GM23248 (cell line): ENCODE measurements around the gene SNAPC1. TPM values are rescaled to one million over a fixed set of nuclear protein-coding genes. Genes with fewer than 3 reads are reported as not detected.

Experiments
- DNase-seq: peaks from one replicate; pipeline ENCODE4 v3.0.0-alpha.2; 2015
- H2AFZ ChIP-seq: fragments of 200-600 bp; sonication (generic); 2 replicates; pipeline ENCODE4 v1.6.1; 2016; ENCODE audit warnings: antibody characterized with exemption
- H3F3A ChIP-seq: fragments of 200-600 bp; sonication (generic); 2 replicates; pipeline ENCODE4 v1.6.1; 2016; ENCODE audit warnings: mild to moderate bottlenecking, antibody characterized with exemption, mixed run types; ENCODE audit not compliant: insufficient read depth
- H3K27ac ChIP-seq: fragments of 200-600 bp; sonication (generic); 2 replicates; pipeline ENCODE4 v1.5.1; 2016; ENCODE audit warnings: mild to moderate bottlenecking
- H3K27me3 ChIP-seq: fragments of 200-600 bp; sonication (generic); replicated peaks from 2 replicates; pipeline ENCODE4 v1.6.1; 2016; ENCODE audit warnings: mild to moderate bottlenecking; ENCODE audit not compliant: insufficient read depth
- H3K36me3 ChIP-seq: fragments of 200-600 bp; sonication (generic); 2 replicates; pipeline ENCODE4 v1.6.1; 2016; ENCODE audit warnings: low read depth, mild to moderate bottlenecking
- H3K4me1 ChIP-seq: fragments of 200-600 bp; sonication (generic); 2 replicates; pipeline ENCODE4 v1.6.1; 2016; ENCODE audit warnings: mild to moderate bottlenecking; ENCODE audit not compliant: insufficient read depth
- H3K4me2 ChIP-seq: fragments of 200-600 bp; sonication (generic); one replicate; pipeline ENCODE4 v1.6.1; 2016; ENCODE audit warnings: mild to moderate bottlenecking; ENCODE audit not compliant: unreplicated experiment
- H3K4me3 ChIP-seq: fragments of 200-600 bp; sonication (generic); 2 replicates; pipeline ENCODE4 v1.5.1; 2016; ENCODE audit warnings: mild to moderate bottlenecking
- H3K79me2 ChIP-seq: fragments of 200-600 bp; sonication (generic); 2 replicates; pipeline ENCODE4 v1.6.1; 2016; ENCODE audit warnings: mild to moderate bottlenecking; ENCODE audit not compliant: insufficient read depth
- H3K9ac ChIP-seq: fragments of 200-600 bp; sonication (generic); 2 replicates; pipeline ENCODE4 v1.6.1; 2016; ENCODE audit warnings: mild to moderate bottlenecking
- H3K9me2 ChIP-seq: fragments of 200-600 bp; sonication (generic); 2 replicates; pipeline ENCODE4 v1.6.1; 2016; ENCODE audit warnings: mixed run types, mild to moderate bottlenecking, moderate library complexity; ENCODE audit not compliant: insufficient read depth
- H3K9me3 ChIP-seq: fragments of 200-600 bp; sonication (generic); one replicate; pipeline ENCODE4 v1.6.1; 2017; ENCODE audit warnings: low read depth
- H4K20me1 ChIP-seq: fragments of 200-600 bp; sonication (generic); 2 replicates; pipeline ENCODE4 v1.6.0; 2016; ENCODE audit not compliant: insufficient read depth
- EZH2 ChIP-seq: fragments of 200-600 bp; sonication (generic); IDR thresholded peaks from 2 replicates; pipeline ENCODE4 v1.6.1; 2018; ENCODE audit warnings: antibody characterized with exemption, mild to moderate bottlenecking; ENCODE audit not compliant: insufficient read depth, poor library complexity, severe bottlenecking
- EZH2phosphoT487 ChIP-seq: fragments of 200-600 bp; sonication (generic); IDR thresholded peaks from 2 replicates; pipeline ENCODE4 v1.6.1; 2018; ENCODE audit warnings: antibody characterized with exemption, moderate library complexity, mild to moderate bottlenecking, low read depth; ENCODE audit not compliant: insufficient read depth
- WGBS, 2 experiments: methylation state at CpG; one replicate each; pipeline ENCODE4 v1.1.6; 2015 to 2017; ENCODE audit warnings: low lambda C conversion rate in 2 of 2, low coverage in 1 of 2; ENCODE audit errors: missing lambda C conversion rate in 2 of 2; 5-methylcytosine and 5-hydroxymethylcytosine counted together
- in situ Hi-C: fragments of 300-500 bp; cut with MboI; formaldehyde crosslinking; loops from 2 replicates; pipeline ENCODE4 v1.15.0; 2020
- polyA plus RNA-seq: library from polyadenylated mRNA; unstranded; fragments of >200 nt; fragmentation: Nextera tagmentation; extraction: Ambion mirVana; gene quantifications from 2 replicates; pipeline ENCODE4 v1.2.1, GENCODE V29; 2016
- total RNA-seq: library from RNA; depleted of rRNA; stranded (reverse); fragments of >200 nt; shearing (Covaris generic); gene quantifications from 2 replicates; pipeline ENCODE4 v1.2.3, GENCODE V29; 2014

Gene SNAPC1
- total and polyA plus RNA-seq, 2 experiments from 2014 or later, result 35.9 to 41.6 TPM

GRCh38 chr14:61750708-61751474 is 11.3 kb upstream of the SNAPC1 start:
- H2AFZ ChIP-seq, result no peak overlapping the region
- H3K36me3 ChIP-seq, result peaks cover 61% of the 10 kb centered on the region
- DNase-seq, result peak; percentile 87
- H3K4me3 ChIP-seq, result peak overlapping the region; percentile 66
- no peak for TF ChIP-seq EZH2
- TF ChIP-seq EZH2phosphoT487, result no peak
- H3F3A ChIP-seq, result peaks cover 95% of the 10 kb centered on the region
- H3K4me1 ChIP-seq, result peaks cover 84% of the 10 kb centered on the region
- H3K9me3 ChIP-seq, result no peaks in the 10 kb centered on the region
- H3K9ac ChIP-seq, result peak overlapping the region; percentile 65
- H3K79me2 ChIP-seq, result peaks cover 48% of the 10 kb centered on the region
- no peaks in the 10 kb centered on the region for H3K9me2 ChIP-seq
- WGBS, 2 experiments, result 7 to 9% methylated on average over 45 to 54 of the region's 54 CpGs
- in situ Hi-C loops, result loop anchor here (25.0 kb wide), 1 partner anchor 289 kb away; no protein-coding TSS in a partner anchor
- H3K4me2 ChIP-seq, result peak overlapping the region; percentile 66
- H3K27me3 ChIP-seq, result no peaks in the 10 kb centered on the region
- no peaks in the 10 kb centered on the region; the same call in 1 of the 2 replicates for H4K20me1 ChIP-seq
- peak overlapping the region; percentile 75 for H3K27ac ChIP-seq

- DNase-seq, result peak; percentile 25
- no peaks in the 10 kb centered on the region; the same call in 1 of the 2 replicates for H4K20me1 ChIP-seq
- no peak for TF ChIP-seq EZH2phosphoT487
- no peak for TF ChIP-seq EZH2
- peaks cover 84% of the 10 kb centered on the region for H3K4me1 ChIP-seq
- 45 to 52% methylated on average over 8 of the region's 8 CpGs for WGBS, 2 experiments
- H3K9me3 ChIP-seq, result no peaks in the 10 kb centered on the region
- peaks cover 95% of the 10 kb centered on the region for H3F3A ChIP-seq
- no peaks in the 10 kb centered on the region for H3K27me3 ChIP-seq
- H3K27ac ChIP-seq, result peak overlapping the region; percentile 75
- in situ Hi-C loops, result loop anchor here (25.0 kb wide), 1 partner anchor 289 kb away; no protein-coding TSS in a partner anchor
- H2AFZ ChIP-seq, result no peak overlapping the region
- H3K9me2 ChIP-seq, result no peaks in the 10 kb centered on the region
- peaks cover 42% of the 10 kb centered on the region for H3K79me2 ChIP-seq
- peak overlapping the region; percentile 24 for H3K4me2 ChIP-seq
- peak overlapping the region; percentile 66 for H3K4me3 ChIP-seq
- H3K36me3 ChIP-seq, result peaks cover 56% of the 10 kb centered on the region
- H3K9ac ChIP-seq, result peak overlapping the region; percentile 65
Observed at GRCh38 chr14:61751475-61751989, 10.7 kb upstream of the SNAPC1 start.

- H3K4me1 ChIP-seq, result peaks cover 74% of the 10 kb centered on the region
- no peaks in the 10 kb centered on the region for H3K27me3 ChIP-seq
- H3K4me3 ChIP-seq, result no peak overlapping the region
- H4K20me1 ChIP-seq, result no peaks in the 10 kb centered on the region
- no peaks in the 10 kb centered on the region for H3K9me3 ChIP-seq
- no peaks in the 10 kb centered on the region for H3K9me2 ChIP-seq
- peak overlapping the region; percentile 75 for H3K27ac ChIP-seq
- peaks cover 45% of the 10 kb centered on the region for H3K36me3 ChIP-seq
- no peak overlapping the region for H3K9ac ChIP-seq
- in situ Hi-C loops, result loop anchor here (25.0 kb wide), 1 partner anchor 290 kb away; no protein-coding TSS in a partner anchor
- 61 to 79% methylated on average over 4 of the region's 4 CpGs for WGBS, 2 experiments
- TF ChIP-seq EZH2, result no peak
- TF ChIP-seq EZH2phosphoT487, result no peak
- no peak overlapping the region for H2AFZ ChIP-seq
- H3F3A ChIP-seq, result peaks cover 90% of the 10 kb centered on the region
- peak overlapping the region; percentile 24 for H3K4me2 ChIP-seq
- DNase-seq, result peak; percentile 49
- H3K79me2 ChIP-seq, result peaks cover 31% of the 10 kb centered on the region
Observed at GRCh38 chr14:61752626-61753025, 9.6 kb upstream of the SNAPC1 start.

GRCh38 chr14:61753631-61754030 is 8.6 kb upstream of the SNAPC1 start:
- peak overlapping the region; percentile 75 for H3K27ac ChIP-seq

More at GRCh38 chr14:61753631-61754030, 8.6 kb upstream of the SNAPC1 start:
- Histone ChIP-seq H3K4me3 (no peak overlapping the region), H3K27me3 (no peaks in the 10 kb centered on the region), H2AFZ (no peak overlapping the region), H3K36me3 (peaks cover 35% of the 10 kb centered on the region), H3K79me2 (peaks cover 21% of the 10 kb centered on the region), H3K9ac (no peak overlapping the region), H3K9me2 (no peaks in the 10 kb centered on the region), H4K20me1 (no peaks in the 10 kb centered on the region), H3K4me1 (peaks cover 64% of the 10 kb centered on the region), H3K4me2 (no peak overlapping the region), H3K9me3 (no peaks in the 10 kb centered on the region), H3F3A (peaks cover 82% of the 10 kb centered on the region)
- no peak for TF ChIP-seq EZH2phosphoT487
- no peak for TF ChIP-seq EZH2
- peak; percentile 58 for DNase-seq
- in situ Hi-C loops, result loop anchor here (25.0 kb wide), 1 partner anchor 291 kb away; no protein-coding TSS in a partner anchor
